ENCODE data around the gene MRPL22.

DNA sequence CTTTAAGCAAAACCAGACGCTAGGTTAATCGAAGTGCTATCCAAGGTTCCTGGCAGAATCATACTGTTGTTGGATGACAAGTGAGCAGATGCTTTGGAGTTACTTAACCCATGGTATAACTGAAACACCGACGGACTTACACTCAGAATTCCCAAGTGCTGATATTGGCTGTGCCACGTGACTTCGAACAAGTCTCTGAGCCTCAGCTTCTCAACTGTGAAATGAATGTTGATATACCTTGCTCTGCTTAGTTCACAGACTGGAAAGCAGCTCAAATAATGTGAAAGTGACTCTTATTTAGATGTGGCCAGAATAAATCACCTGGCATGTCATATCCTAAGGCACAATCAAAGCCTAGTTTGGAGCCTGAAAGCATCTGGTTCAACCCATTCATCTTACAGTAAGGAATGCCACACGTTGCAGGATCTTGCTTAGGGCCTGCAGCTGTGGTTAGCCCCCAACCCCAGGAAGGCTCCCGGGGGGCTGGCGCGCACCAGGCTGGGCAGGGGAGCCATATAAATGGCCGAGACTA is 3.6 kb upstream of the MRPL22 start:
- TF ChIP-seq RAD21 (IDR thresholded peaks at IDR 0.05) = no peak
- TF ChIP-seq FOXA2 (IDR thresholded peaks at IDR 0.05) = no peak
- no peak for TF ChIP-seq JUND (IDR thresholded peaks at IDR 0.05)
- TF ChIP-seq, protein P1, sequence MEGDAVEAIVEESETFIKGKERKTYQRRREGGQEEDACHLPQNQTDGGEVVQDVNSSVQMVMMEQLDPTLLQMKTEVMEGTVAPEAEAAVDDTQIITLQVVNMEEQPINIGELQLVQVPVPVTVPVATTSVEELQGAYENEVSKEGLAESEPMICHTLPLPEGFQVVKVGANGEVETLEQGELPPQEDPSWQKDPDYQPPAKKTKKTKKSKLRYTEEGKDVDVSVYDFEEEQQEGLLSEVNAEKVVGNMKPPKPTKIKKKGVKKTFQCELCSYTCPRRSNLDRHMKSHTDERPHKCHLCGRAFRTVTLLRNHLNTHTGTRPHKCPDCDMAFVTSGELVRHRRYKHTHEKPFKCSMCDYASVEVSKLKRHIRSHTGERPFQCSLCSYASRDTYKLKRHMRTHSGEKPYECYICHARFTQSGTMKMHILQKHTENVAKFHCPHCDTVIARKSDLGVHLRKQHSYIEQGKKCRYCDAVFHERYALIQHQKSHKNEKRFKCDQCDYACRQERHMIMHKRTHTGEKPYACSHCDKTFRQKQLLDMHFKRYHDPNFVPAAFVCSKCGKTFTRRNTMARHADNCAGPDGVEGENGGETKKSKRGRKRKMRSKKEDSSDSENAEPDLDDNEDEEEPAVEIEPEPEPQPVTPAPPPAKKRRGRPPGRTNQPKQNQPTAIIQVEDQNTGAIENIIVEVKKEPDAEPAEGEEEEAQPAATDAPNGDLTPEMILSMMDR (IDR thresholded peaks at IDR 0.05; ENCODE audit: low read depth, low read length, missing input control) = no peak
- TF ChIP-seq, protein P2, sequence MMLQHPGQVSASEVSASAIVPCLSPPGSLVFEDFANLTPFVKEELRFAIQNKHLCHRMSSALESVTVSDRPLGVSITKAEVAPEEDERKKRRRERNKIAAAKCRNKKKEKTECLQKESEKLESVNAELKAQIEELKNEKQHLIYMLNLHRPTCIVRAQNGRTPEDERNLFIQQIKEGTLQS (IDR thresholded peaks at IDR 0.05) = no peak
- TF ChIP-seq YY1 (IDR thresholded peaks at IDR 0.05) = no peak
- TF ChIP-seq RXRA (IDR thresholded peaks at IDR 0.05) = no peak
- no peak for TF ChIP-seq HNF4G (IDR thresholded peaks at IDR 0.05)
- TF ChIP-seq TAF1 (conservative IDR thresholded peaks at IDR 0.05) = no peak
- no peak for TF ChIP-seq GABPA (IDR thresholded peaks at IDR 0.05 in 1 of 2, conservative IDR thresholded peaks at IDR 0.05 in 1 of 2)
- TF ChIP-seq SP1 (IDR thresholded peaks at IDR 0.05) = no peak

All from liver (tissue), 3 donors.